Kidney (tissue), 14 donors: ENCODE measurements around the gene TGFB1. TPM values are rescaled to one million over a fixed set of nuclear protein-coding genes. Genes with fewer than 3 reads are reported as not detected.

ENCODE experiments used
- DNase-seq, 5 donors: peaks; one replicate each; pipeline ENCODE4 v3.0.0-alpha.2; 2013 to 2020
- FAIRE-seq: peaks from 2 replicates; lab custom pipeline; 2012; peaks lifted over from hg19 to GRCh38; lab: Jason Lieb, UNC
- H3K27ac ChIP-seq, 2 donors: one replicate each; pipeline ENCODE4 v1.7.0; 2013; ENCODE audit warnings: low read depth in 2 of 2, low read length in 2 of 2, inconsistent platforms in 1 of 2
- H3K27me3 ChIP-seq: one replicate; pipeline ENCODE4 v1.7.1; 2013; ENCODE audit warnings: low read length, inconsistent platforms; ENCODE audit not compliant: control insufficient read depth, insufficient read depth
- H3K36me3 ChIP-seq, 3 donors: one replicate each; pipeline versions ENCODE4 v1.7.0 to v1.7.1; 2013; ENCODE audit warnings: low read length in 3 of 3, control low read depth in 1 of 3, inconsistent platforms in 1 of 3; ENCODE audit not compliant: insufficient read depth in 3 of 3, control insufficient read depth in 2 of 3
- H3K4me1 ChIP-seq, 3 donors: one replicate each; pipeline versions ENCODE4 v1.7.0 to v1.7.1; 2013; ENCODE audit warnings: low read length in 3 of 3, inconsistent platforms in 1 of 3, low read depth in 1 of 3; ENCODE audit not compliant: control insufficient read depth in 2 of 3, insufficient read depth in 2 of 3
- H3K4me3 ChIP-seq, 3 donors: one replicate each; pipeline versions ENCODE4 v1.7.0 to v1.8.1; 2013; ENCODE audit warnings: low read length in 3 of 3, control low read depth in 1 of 3, inconsistent platforms in 1 of 3
- H3K9ac ChIP-seq, 3 donors: one replicate each; pipeline versions ENCODE4 v1.7.0 to v1.7.1; 2013; ENCODE audit warnings: low read length in 3 of 3, control low read depth in 1 of 3, inconsistent platforms in 1 of 3
- H3K9me3 ChIP-seq, 3 donors: one replicate each; pipeline versions ENCODE4 v1.7.0 to v1.7.1; 2013; ENCODE audit warnings: low read length in 3 of 3, control low read depth in 1 of 3, inconsistent platforms in 1 of 3; ENCODE audit not compliant: control insufficient read depth in 2 of 3, insufficient read depth in 1 of 3
- intact Hi-C: fragments of 100-400 bp; cut with DNase I; formaldehyde crosslinking; loops from one replicate; pipeline ENCODE4 v1.11.1; 2022
- polyA plus RNA-seq: library from polyadenylated mRNA; stranded (reverse); fragments of 350-450 nt; fragmentation: Illumina TruSeq; extraction: RNeasy Lipid Tissue Mini Kit (QIAGEN cat#74804); gene quantifications from one replicate; pipeline ENCODE4 v1.2.3, GENCODE V29; 2014; ENCODE audit warnings: low read depth, low replicate concordance; ENCODE audit not compliant: insufficient read depth
- total RNA-seq: library from RNA; stranded (reverse); fragmentation: NEBNext Ultra II Directional; extraction: Animal tissue kit (Norgen Biotek cat#: 25700); gene quantifications from one replicate; pipeline ENCODE4 v1.2.1, GENCODE V29; 2021
- TF ChIP-seq, protein P1 (sequence below): IDR thresholded peaks from 3 replicates; pipeline ENCODE4 v1.5.1; 2012; ENCODE audit warnings: mild to moderate bottlenecking, moderate library complexity, borderline replicate concordance; ENCODE audit not compliant: insufficient read depth; ENCODE audit errors: extremely low read depth
- donor health status: control.
- donor health status: control.
- donor health status: control.
- donor health status: control.
- donor health status: control.
- donor health status: DM: yes; HTN: yes; CAD: no.
- donor health status: Normal renal cell carcinoma (clear cell type).

TGFB1 gene
- total and polyA plus RNA-seq, 2 donors from 2014 or later, result 19.1 to 48.0 TPM

- H3K27ac ChIP-seq, result peak overlapping the region; percentile 77 to 98
- DNase-seq (no peak), FAIRE-seq (no peak)
- peak overlapping the region; percentile 85 to 94 (median 90) for H3K4me3 ChIP-seq
- no peaks in the 10 kb centered on the region for H3K9me3 ChIP-seq
- H3K9ac ChIP-seq, result peak overlapping the region; percentile 30 to 87 (median 83)
- H3K4me1 ChIP-seq, result peaks cover 0 to 18% (median 10%) of the 10 kb centered on the region in 3 donors
- no peaks in the 10 kb centered on the region for H3K27me3 ChIP-seq
- intact Hi-C loops, result no loop called here
- H3K36me3 ChIP-seq, result no peaks in the 10 kb centered on the region
- TF ChIP-seq, protein P1, sequence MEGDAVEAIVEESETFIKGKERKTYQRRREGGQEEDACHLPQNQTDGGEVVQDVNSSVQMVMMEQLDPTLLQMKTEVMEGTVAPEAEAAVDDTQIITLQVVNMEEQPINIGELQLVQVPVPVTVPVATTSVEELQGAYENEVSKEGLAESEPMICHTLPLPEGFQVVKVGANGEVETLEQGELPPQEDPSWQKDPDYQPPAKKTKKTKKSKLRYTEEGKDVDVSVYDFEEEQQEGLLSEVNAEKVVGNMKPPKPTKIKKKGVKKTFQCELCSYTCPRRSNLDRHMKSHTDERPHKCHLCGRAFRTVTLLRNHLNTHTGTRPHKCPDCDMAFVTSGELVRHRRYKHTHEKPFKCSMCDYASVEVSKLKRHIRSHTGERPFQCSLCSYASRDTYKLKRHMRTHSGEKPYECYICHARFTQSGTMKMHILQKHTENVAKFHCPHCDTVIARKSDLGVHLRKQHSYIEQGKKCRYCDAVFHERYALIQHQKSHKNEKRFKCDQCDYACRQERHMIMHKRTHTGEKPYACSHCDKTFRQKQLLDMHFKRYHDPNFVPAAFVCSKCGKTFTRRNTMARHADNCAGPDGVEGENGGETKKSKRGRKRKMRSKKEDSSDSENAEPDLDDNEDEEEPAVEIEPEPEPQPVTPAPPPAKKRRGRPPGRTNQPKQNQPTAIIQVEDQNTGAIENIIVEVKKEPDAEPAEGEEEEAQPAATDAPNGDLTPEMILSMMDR, result no peak
Observed at GRCh38 chr19:41364524-41365391, 11.0 kb upstream of the TGFB1 start.

DNA sequence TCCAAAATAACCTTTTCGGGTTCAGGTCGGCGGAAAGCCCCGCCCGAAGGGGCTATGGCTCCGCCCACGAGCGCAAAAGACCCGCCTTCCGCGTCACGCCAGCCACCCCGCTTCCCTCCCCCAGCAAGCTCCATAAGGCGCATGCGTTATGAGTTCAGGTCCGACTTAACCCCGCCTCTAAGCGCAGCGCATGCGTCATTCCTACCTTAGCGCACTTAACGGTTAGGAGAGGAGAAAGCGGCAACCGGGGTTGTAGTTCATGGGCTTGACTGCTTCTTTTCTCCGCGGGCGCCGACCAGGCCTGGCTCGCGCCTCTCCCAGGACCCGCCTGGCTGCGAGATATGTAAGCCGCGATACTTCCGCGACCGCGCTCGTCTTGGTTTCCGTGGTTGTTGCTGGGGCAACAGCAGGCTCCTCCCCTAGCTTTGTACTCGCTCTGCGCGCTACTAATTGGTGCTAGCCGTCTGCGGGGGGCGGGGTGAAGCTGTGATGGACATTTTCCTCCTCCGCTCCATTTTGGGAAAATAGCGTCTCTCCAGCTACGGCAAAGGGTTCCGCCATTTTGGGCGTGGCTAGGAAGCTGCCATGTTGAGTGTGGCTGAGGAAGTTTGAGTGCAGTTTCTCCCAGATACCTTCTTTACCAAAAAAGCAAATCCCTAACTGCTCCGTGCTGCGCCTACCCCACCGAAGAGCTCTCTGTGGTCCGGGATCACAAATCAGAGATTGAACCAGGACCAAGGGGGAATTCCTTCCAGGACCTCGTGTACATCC lies 10.2 kb upstream of the TGFB1 start, which contains the start of gene B9D2:
B9D2 (minus strand) TSS at position 397 of the 771 bp plus-strand sequence. CDS start 630 bp downstream, outside the sequence.
- DNase-seq (peak; percentile 99), FAIRE-seq (peak; percentile 62)
- Histone ChIP-seq H3K36me3 (no peaks in the 10 kb centered on the region), H3K4me1 (peaks cover 0 to 18% (median 10%) of the 10 kb centered on the region in 3 donors), H3K4me3 (peak within 1 kb of the TSS; percentile 85 to 94 (median 90)), H3K9me3 (no peaks in the 10 kb centered on the region), H3K27ac (peak within 1 kb of the TSS; percentile 98), H3K27me3 (no peaks in the 10 kb centered on the region), H3K9ac (peak within 1 kb of the TSS; percentile 83 to 87 (median 84))
- intact Hi-C loops, result no loop called here
- TF ChIP-seq, protein P1, result no peak

- no peak for DNase-seq
- peaks cover 0 to 18% (median 10%) of the 10 kb centered on the region in 3 donors for H3K4me1 ChIP-seq
- H3K27ac ChIP-seq, result peak overlapping the region; percentile 98
- intact Hi-C loops, result no loop called here
- TF ChIP-seq, protein P1, result no peak
- no peak for FAIRE-seq
- H3K27me3 ChIP-seq, result no peaks in the 10 kb centered on the region
- H3K9ac ChIP-seq, result peak overlapping the region in 2 of 3 donors; percentile 84 to 87
- no peaks in the 10 kb centered on the region for H3K36me3 ChIP-seq
- H3K4me3 ChIP-seq, result peak overlapping the region; percentile 85 to 94 (median 90)
- no peaks in the 10 kb centered on the region for H3K9me3 ChIP-seq
Observed at GRCh38 chr19:41363371-41363752, 9.6 kb upstream of the TGFB1 start.
